GM12878 (cell line): ENCODE results near the gene ANKRD61. TPM values are rescaled to one million over a fixed set of nuclear protein-coding genes. Genes with fewer than 3 reads are reported as not detected.

ENCODE experiments used
- ATAC-seq: fragments of 200-7000 bp; cut with Tn5 transposase; 3 replicates; pipeline ENCODE4 v1.9.1; 2020; ENCODE audit warnings: mild to moderate bottlenecking, moderate library complexity
- BruUV-seq: library from RNA; stranded (reverse); fragments of 400-500 nt; replicated peaks from 2 replicates; lab custom pipeline; 2021; lab: Mats Ljungman, UMichigan
- CTCF ChIA-PET: fragments of 300-600 bp; sonication (Branson Sonifier 250); formaldehyde crosslinking; extraction: SDS; loops from one replicate; lab custom pipeline; 2021; ENCODE audit warnings: inconsistent platforms; lab: Yijun Ruan, JAX
- POLR2A ChIA-PET: fragments of 350-600 bp; formaldehyde crosslinking; extraction: SDS; loops from one replicate; lab custom pipeline; 2021; ENCODE audit warnings: inconsistent platforms; lab: Charles Lee
- RAD21 ChIA-PET: fragments of 300-600 bp; sonication (Branson Sonifier 250); formaldehyde crosslinking; loops from one replicate; lab custom pipeline; 2023; ENCODE audit warnings: antibody characterized with exemption; ENCODE audit not compliant: unreplicated experiment; lab: Charles Lee
- SMC1A ChIA-PET: fragments of 300-600 bp; sonication (Branson Sonifier 250); formaldehyde crosslinking; loops from one replicate; lab custom pipeline; 2023; ENCODE audit not compliant: unreplicated experiment, uncharacterized antibody; lab: Charles Lee
- DNase-seq: peaks from one replicate; pipeline ENCODE4 v3.0.0-alpha.2; 2011; ENCODE audit warnings: low read depth, low spot score
- FAIRE-seq: peaks from 3 replicates; lab custom pipeline; 2011; peaks lifted over from hg19 to GRCh38; lab: Jason Lieb, UNC
- H2AFZ ChIP-seq: 2 replicates; pipeline ENCODE4 v1.6.0; 2011; ENCODE audit warnings: low read depth, low read length, control low read depth; ENCODE audit not compliant: control insufficient read depth
- H3K27ac ChIP-seq: 2 replicates; pipeline ENCODE4 v1.5.1; 2011; ENCODE audit warnings: control low read depth; ENCODE audit not compliant: control insufficient read depth, insufficient read depth
- H3K27me3 ChIP-seq, 2 experiments: replicated peaks in 1 of 2; 2 replicates each; pipeline versions ENCODE4 v1.6.0 to v1.6.1; 2011; ENCODE audit warnings: low read length in 1 of 2; ENCODE audit not compliant: control insufficient read depth in 2 of 2, insufficient read depth in 2 of 2
- H3K36me3 ChIP-seq, 2 experiments: 2 replicates each; pipeline ENCODE4 v1.5.1; 2011; ENCODE audit warnings: low read length in 1 of 2; ENCODE audit not compliant: control insufficient read depth in 2 of 2, insufficient read depth in 2 of 2
- H3K4me1 ChIP-seq: 2 replicates; pipeline ENCODE4 v1.6.1; 2011; ENCODE audit warnings: mild to moderate bottlenecking, low read length, moderate library complexity, mixed read lengths; ENCODE audit not compliant: control insufficient read depth, insufficient read depth
- H3K4me2 ChIP-seq: 2 replicates; pipeline ENCODE4 v1.6.0; 2011; ENCODE audit warnings: control low read depth; ENCODE audit not compliant: control insufficient read depth, insufficient read depth
- H3K4me3 ChIP-seq: fragments of 200-600 bp; sonication (generic); 2 replicates; pipeline ENCODE4 v1.5.1; 2016
- H3K79me2 ChIP-seq: 2 replicates; pipeline ENCODE4 v1.6.0; 2011; ENCODE audit warnings: low read length; ENCODE audit not compliant: control insufficient read depth, insufficient read depth
- H3K9ac ChIP-seq: 2 replicates; pipeline ENCODE4 v1.8.0; 2011; ENCODE audit warnings: low read length, control low read depth, mixed read lengths; ENCODE audit not compliant: control insufficient read depth, insufficient read depth
- H3K9me3 ChIP-seq: replicated peaks from 3 replicates; pipeline ENCODE4 v1.5.1; 2011; ENCODE audit warnings: mild to moderate bottlenecking, low read length; ENCODE audit not compliant: control insufficient read depth, insufficient read depth
- H4K20me1 ChIP-seq: 2 replicates; pipeline ENCODE4 v1.6.0; 2011; ENCODE audit not compliant: control insufficient read depth, insufficient read depth
- ATF7 ChIP-seq: fragments of 450-650 bp; IDR thresholded peaks from 2 replicates; pipeline ENCODE4 v1.6.1; 2016; ENCODE audit warnings: low read depth, mild to moderate bottlenecking
- BMI1 ChIP-seq: fragments of 450-650 bp; IDR thresholded peaks from 2 replicates; pipeline ENCODE4 v1.6.1; 2016; ENCODE audit warnings: mild to moderate bottlenecking, moderate library complexity, borderline replicate concordance
- CREM ChIP-seq: IDR thresholded peaks from 2 replicates; pipeline ENCODE4 v1.6.1; 2014; ENCODE audit warnings: antibody characterized with exemption, low read depth
- ELK1 ChIP-seq: IDR thresholded peaks from 2 replicates; pipeline ENCODE4 v1.6.1; 2012; ENCODE audit warnings: low read depth, low read length, improper control_type of control experiment
- EP300 ChIP-seq, 2 experiments: fragments of 150-350 bp in 1 of 2; IDR thresholded peaks; 2 replicates each; pipeline ENCODE4 v1.6.1; 2011 to 2012; ENCODE audit warnings: low read depth in 2 of 2, low read length in 2 of 2, borderline replicate concordance in 1 of 2, improper control_type of control experiment in 1 of 2, inconsistent platforms in 1 of 2; ENCODE audit not compliant: control insufficient read depth in 1 of 2
- ESRRA ChIP-seq: IDR thresholded peaks from 2 replicates; pipeline ENCODE4 v1.6.1; 2012; ENCODE audit warnings: mild to moderate bottlenecking, low read length, improper control_type of control experiment
- IRF4 ChIP-seq: IDR thresholded peaks from 2 replicates; pipeline ENCODE4 v1.6.1; 2011; ENCODE audit warnings: low read depth, low read length
- JUNB ChIP-seq: IDR thresholded peaks from 2 replicates; pipeline ENCODE4 v1.6.1; 2016; ENCODE audit warnings: antibody characterized with exemption, mild to moderate bottlenecking
- MEF2B ChIP-seq: fragments of 450-650 bp; IDR thresholded peaks from 2 replicates; pipeline ENCODE4 v1.6.1; 2018; ENCODE audit warnings: mild to moderate bottlenecking, moderate library complexity; ENCODE audit not compliant: partially characterized antibody, poor library complexity, severe bottlenecking
- NFIC ChIP-seq: IDR thresholded peaks from 2 replicates; pipeline ENCODE4 v1.6.1; 2012; ENCODE audit warnings: low read depth, mild to moderate bottlenecking, inconsistent platforms, low read length, moderate library complexity
- NR2C2 ChIP-seq: IDR thresholded peaks from 2 replicates; pipeline ENCODE4 v1.6.1; 2011; ENCODE audit warnings: borderline replicate concordance, low read depth; ENCODE audit not compliant: control insufficient read depth, insufficient read length
- NR2F1 ChIP-seq: fragments of 450-650 bp; conservative IDR thresholded peaks from 2 replicates; pipeline ENCODE4 v1.6.1; 2017; ENCODE audit warnings: mild to moderate bottlenecking
- RCOR1 ChIP-seq: conservative IDR thresholded peaks from 2 replicates; pipeline ENCODE4 v1.6.1; 2012; ENCODE audit warnings: low read depth, low read length, improper control_type of control experiment
- SIX5 ChIP-seq: IDR thresholded peaks from 2 replicates; pipeline ENCODE4 v1.6.1; 2011; ENCODE audit warnings: mild to moderate bottlenecking, low read depth, low read length, moderate library complexity; ENCODE audit not compliant: severe bottlenecking
- SREBF1 ChIP-seq: IDR thresholded peaks from 2 replicates; pipeline ENCODE4 v1.6.1; 2012; ENCODE audit warnings: mild to moderate bottlenecking, low read length
- TBL1XR1 ChIP-seq: IDR thresholded peaks from 2 replicates; pipeline ENCODE4 v1.6.1; 2012; ENCODE audit warnings: low read depth, low read length, improper control_type of control experiment
- TCF12 ChIP-seq: IDR thresholded peaks from 2 replicates; pipeline ENCODE4 v1.6.1; 2011; ENCODE audit warnings: low read depth, mild to moderate bottlenecking, low read length
- ZNF217 ChIP-seq: fragments of 450-650 bp; IDR thresholded peaks from 2 replicates; pipeline ENCODE4 v1.6.1; 2017; ENCODE audit warnings: antibody characterized with exemption, mild to moderate bottlenecking
- ZNF24 ChIP-seq: fragments of 450-650 bp; IDR thresholded peaks from 2 replicates; pipeline ENCODE4 v1.6.1; 2017; ENCODE audit warnings: antibody characterized with exemption, mild to moderate bottlenecking
- WGBS: methylation state at CpG from one replicate; pipeline ENCODE4 v1.1.6; 2016; ENCODE audit warnings: low lambda C conversion rate; ENCODE audit not compliant: insufficient replicate concordance, insufficient coverage; ENCODE audit errors: missing lambda C conversion rate; 5-methylcytosine and 5-hydroxymethylcytosine counted together
- in situ Hi-C: fragments of 300-500 bp; cut with MboI; formaldehyde crosslinking; loops from 9 replicates; pipeline ENCODE4 v1.14.3; 2018; ENCODE audit warnings: mixed read lengths
- intact Hi-C: fragments of 100-400 bp; cut with micrococcal nuclease; formaldehyde crosslinking; loops from one replicate; pipeline ENCODE4 v1.14.2; 2022; ENCODE audit not compliant: unreplicated experiment
- polyA plus RNA-seq, 11 experiments: library from polyadenylated mRNA; depleted of rRNA in 4 of 11; unstranded in 6 of 11; stranded (reverse) in 5 of 11; fragments of >200 nt; fragmentation: Nextera tagmentation in 4 of 11; fragmentation: Illumina TruSeq in 1 of 11; extraction: Ambion mirVana in 4 of 11; extraction: Trizol in 1 of 11; gene quantifications; 1 replicate in 1 of 11; 2 replicates in 10 of 11; pipeline versions ENCODE4 v1.2.1 to v1.2.3, GENCODE V29; 2011 to 2016; ENCODE audit warnings: inconsistent platforms in 2 of 11, missing spikeins in 2 of 11, low read depth in 1 of 11
- total RNA-seq, 4 experiments: library from RNA; depleted of rRNA in 3 of 4; stranded (reverse); fragments of >200 nt in 3 of 4; fragmentation: Illumina TruSeq in 1 of 4; extraction: Trizol in 1 of 4; gene quantifications; 2 replicates each; pipeline versions ENCODE4 v1.2.1 to v1.2.3, GENCODE V29; 2013 to 2021
- TF ChIP-seq, protein P1 (sequence below), 3 experiments: IDR thresholded peaks in 2 of 3; conservative IDR thresholded peaks in 1 of 3; 2 replicates each; pipeline ENCODE4 v1.5.1; 2011; ENCODE audit warnings: low read depth in 3 of 3, low read length in 3 of 3, mild to moderate bottlenecking in 3 of 3, control low read depth in 2 of 3, moderate library complexity in 2 of 3, inconsistent platforms in 1 of 3, mixed read lengths in 1 of 3; ENCODE audit not compliant: control insufficient read depth in 2 of 3, insufficient read depth in 1 of 3; ENCODE audit errors: extremely low read depth in 1 of 3
- TF ChIP-seq, protein P2 (sequence below): fragments of 450-650 bp; IDR thresholded peaks from 2 replicates; pipeline ENCODE4 v1.6.1; 2016; ENCODE audit warnings: mild to moderate bottlenecking

The ANKRD61 gene
- total and polyA plus RNA-seq, 10 of the 15 experiments (the other 5 are each of a cell fraction or from before 2014, with no cell fraction given): 0.11 to 0.64 (median 0.28) TPM

- Histone ChIP-seq H3K27me3 (no peaks in the 10 kb centered on the region), H3K4me3 (no peak overlapping the region), H3K27ac (no peak overlapping the region), H4K20me1 (no peaks in the 10 kb centered on the region), H3K79me2 (no peaks in the 10 kb centered on the region), H3K4me2 (peak overlapping the region; percentile 42; the same call in 1 of the 2 replicates), H2AFZ (no peak overlapping the region), H3K9ac (no peak overlapping the region), H3K9me3 (no peaks in the 10 kb centered on the region), H3K4me1 (peaks cover 6% of the 10 kb centered on the region), H3K36me3 (no peaks in the 10 kb centered on the region)
- ChIA-PET CTCF (no interaction called here), SMC1A (interaction anchor here (0.7 to 1.5 kb wide), 4 partner anchors 11 to 74 kb away, joined by 3 to 6 read pairs (median 4); no protein-coding TSS in a partner anchor), RAD21 (interaction anchor here (1.4 kb wide), 1 partner anchor 14 kb away, joined by 4 read pairs; no protein-coding TSS in a partner anchor), POLR2A (interaction anchor here (0.7 to 1.2 kb wide), 2 partner anchors 14 to 38 kb away, joined by 3 read pairs; no protein-coding TSS in a partner anchor)
- peak; percentile 57 for DNase-seq
- in situ Hi-C loops: no loop called here
- intact Hi-C loops: no loop called here
- no TSS peak for BruUV-seq
- whole genome bisulfite sequencing: 46% methylated on average over 3 of the region's 3 CpGs
- FAIRE-seq: peak; percentile 38
- peak; percentile 99 for ATAC-seq
- TF ChIP-seq SREBF1: 0 out of 2 replicates have a peak, but pooled peaks have one; percentile 31
- TF ChIP-seq SIX5: no peak
- TF ChIP-seq ATF7: peak; percentile 75
- no peak for TF ChIP-seq ZNF24
- peak; percentile 36 to 89; a peak in 3 of 4 replicates for TF ChIP-seq EP300 (IDR thresholded peaks at IDR 0.05; ENCODE audit: borderline replicate concordance in 1 of 2, control insufficient read depth in 1 of 2, low read depth in 2 of 2, low read length in 2 of 2)
- peak; percentile 40; the same call in 1 of the 2 replicates for TF ChIP-seq CREM
- peak; percentile 37; the same call in 1 of the 2 replicates for TF ChIP-seq JUNB
- TF ChIP-seq, protein P1, sequence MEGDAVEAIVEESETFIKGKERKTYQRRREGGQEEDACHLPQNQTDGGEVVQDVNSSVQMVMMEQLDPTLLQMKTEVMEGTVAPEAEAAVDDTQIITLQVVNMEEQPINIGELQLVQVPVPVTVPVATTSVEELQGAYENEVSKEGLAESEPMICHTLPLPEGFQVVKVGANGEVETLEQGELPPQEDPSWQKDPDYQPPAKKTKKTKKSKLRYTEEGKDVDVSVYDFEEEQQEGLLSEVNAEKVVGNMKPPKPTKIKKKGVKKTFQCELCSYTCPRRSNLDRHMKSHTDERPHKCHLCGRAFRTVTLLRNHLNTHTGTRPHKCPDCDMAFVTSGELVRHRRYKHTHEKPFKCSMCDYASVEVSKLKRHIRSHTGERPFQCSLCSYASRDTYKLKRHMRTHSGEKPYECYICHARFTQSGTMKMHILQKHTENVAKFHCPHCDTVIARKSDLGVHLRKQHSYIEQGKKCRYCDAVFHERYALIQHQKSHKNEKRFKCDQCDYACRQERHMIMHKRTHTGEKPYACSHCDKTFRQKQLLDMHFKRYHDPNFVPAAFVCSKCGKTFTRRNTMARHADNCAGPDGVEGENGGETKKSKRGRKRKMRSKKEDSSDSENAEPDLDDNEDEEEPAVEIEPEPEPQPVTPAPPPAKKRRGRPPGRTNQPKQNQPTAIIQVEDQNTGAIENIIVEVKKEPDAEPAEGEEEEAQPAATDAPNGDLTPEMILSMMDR (IDR thresholded peaks at IDR 0.05 in 2 of 3, conservative IDR thresholded peaks at IDR 0.05 in 1 of 3; ENCODE audit: control insufficient read depth in 2 of 3, extremely low read depth in 1 of 3, insufficient read depth in 1 of 3, low read depth in 3 of 3, low read length in 3 of 3): no peak
- TF ChIP-seq TBL1XR1: no peak
- peak; percentile 24 for TF ChIP-seq MEF2B
- peak; percentile 39; the same call in 1 of the 2 replicates for TF ChIP-seq BMI1
- TF ChIP-seq TCF12: 0 out of 2 replicates have a peak, but pooled peaks have one; percentile 60
- TF ChIP-seq, protein P2, sequence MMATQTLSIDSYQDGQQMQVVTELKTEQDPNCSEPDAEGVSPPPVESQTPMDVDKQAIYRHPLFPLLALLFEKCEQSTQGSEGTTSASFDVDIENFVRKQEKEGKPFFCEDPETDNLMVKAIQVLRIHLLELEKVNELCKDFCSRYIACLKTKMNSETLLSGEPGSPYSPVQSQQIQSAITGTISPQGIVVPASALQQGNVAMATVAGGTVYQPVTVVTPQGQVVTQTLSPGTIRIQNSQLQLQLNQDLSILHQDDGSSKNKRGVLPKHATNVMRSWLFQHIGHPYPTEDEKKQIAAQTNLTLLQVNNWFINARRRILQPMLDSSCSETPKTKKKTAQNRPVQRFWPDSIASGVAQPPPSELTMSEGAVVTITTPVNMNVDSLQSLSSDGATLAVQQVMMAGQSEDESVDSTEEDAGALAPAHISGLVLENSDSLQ: peak; percentile 67; the same call in 1 of the 2 replicates
- 0 out of 2 replicates have a peak, but pooled peaks have one; percentile 18 for TF ChIP-seq ESRRA
- 0 out of 2 replicates have a peak, but pooled peaks have one; percentile 13 for TF ChIP-seq ELK1
- no peak for TF ChIP-seq NR2C2
- 0 out of 2 replicates have a peak, but pooled peaks have one; percentile 37 for TF ChIP-seq ZNF217
- TF ChIP-seq RCOR1: 0 out of 2 replicates have a peak, but pooled peaks have one; percentile 45
- peak; percentile 90 for TF ChIP-seq NR2F1
- TF ChIP-seq IRF4: peak; percentile 93
- peak; percentile 59; the same call in 1 of the 2 replicates for TF ChIP-seq NFIC
Measured at GRCh38 chr7:6071406-6071805, 40.2 kb downstream of the ANKRD61 start.
